BLaER1 (cell line): ENCODE results near the gene MST1.
A peak's percentile ranks its signal among the peaks of the same experiment; 100 is the strongest.

ENCODE experiments used
- H3K27ac ChIP-seq: shearing (Covaris generic); formaldehyde crosslinking; 2 replicates; pipeline ENCODE4 v1.8.1; 2022
- H3K27me3 ChIP-seq: shearing (Covaris generic); formaldehyde crosslinking; 2 replicates; pipeline ENCODE4 v1.8.1; 2022
- H3K36me3 ChIP-seq: shearing (Covaris generic); formaldehyde crosslinking; 2 replicates; pipeline ENCODE4 v1.8.1; 2022
- H3K4me1 ChIP-seq: shearing (Covaris generic); formaldehyde crosslinking; 2 replicates; pipeline ENCODE4 v1.8.1; 2022
- H3K4me2 ChIP-seq: shearing (Covaris generic); formaldehyde crosslinking; 2 replicates; pipeline ENCODE4 v1.8.1; 2022
- H3K4me3 ChIP-seq: shearing (Covaris generic); formaldehyde crosslinking; 2 replicates; pipeline ENCODE4 v1.8.1; 2022
- H3K9ac ChIP-seq: shearing (Covaris generic); formaldehyde crosslinking; 2 replicates; pipeline ENCODE4 v1.8.1; 2022
- H3K9me3 ChIP-seq: shearing (Covaris generic); formaldehyde crosslinking; 2 replicates; pipeline ENCODE4 v1.8.1; 2022
- H4K20me1 ChIP-seq: shearing (Covaris generic); formaldehyde crosslinking; 2 replicates; pipeline ENCODE4 v1.8.1; 2022
- Cebpa-rat ChIP-seq: shearing (Covaris generic); IDR thresholded peaks from 2 replicates; pipeline ENCODE4 v1.8.1; 2022

MST1 gene

GRCh38 chr3:49689046-49689907 is at the start of gene MST1, which contains the start of gene RNF123:
TSS of gene MST1 (minus strand) at chr3:49689474. CDS start at chr3:49688691, 783 bp downstream.
TSS of gene RNF123 (plus strand) at chr3:49689557. CDS start at chr3:49691166, 1,609 bp downstream.
- H3K36me3 ChIP-seq, result peaks cover 16% of the 10 kb centered on the region

GRCh38 chr3:49738067-49738713 is 48.9 kb upstream of the MST1 start:
- no peak overlapping the region for H3K4me2 ChIP-seq
- H3K4me3 ChIP-seq, result no peak overlapping the region
- H3K4me1 ChIP-seq, result no peaks in the 10 kb centered on the region
- H4K20me1 ChIP-seq, result peaks cover 60% of the 10 kb centered on the region; the same call in 1 of the 2 replicates
- H3K36me3 ChIP-seq, result peaks cover 95% of the 10 kb centered on the region
- no peaks in the 10 kb centered on the region for H3K27me3 ChIP-seq
- TF ChIP-seq Cebpa-rat, result no peak
- no peak overlapping the region for H3K27ac ChIP-seq
- H3K9me3 ChIP-seq, result no peaks in the 10 kb centered on the region
- H3K9ac ChIP-seq, result no peak overlapping the region

More at GRCh38 chr3:49689046-49689907, at the start of gene MST1, which contains the start of gene RNF123:
- Histone ChIP-seq H3K27ac (peak within 1 kb of the TSS; percentile 84), H3K4me2 (peak within 1 kb of the TSS; percentile 77), H3K27me3 (no peaks in the 10 kb centered on the region), H4K20me1 (peaks cover 15% of the 10 kb centered on the region), H3K9ac (peak within 1 kb of the TSS; percentile 96), H3K4me1 (peaks cover 24% of the 10 kb centered on the region), H3K9me3 (peaks cover 5% of the 10 kb centered on the region; the same call in 1 of the 2 replicates), H3K4me3 (peak within 1 kb of the TSS; percentile 96)
- no peak for TF ChIP-seq Cebpa-rat

GRCh38 chr3:49734752-49735151 is 45.5 kb upstream of the MST1 start:
- Histone ChIP-seq H4K20me1 (peaks cover 36% of the 10 kb centered on the region; the same call in 1 of the 2 replicates), H3K9ac (no peak overlapping the region), H3K4me1 (no peaks in the 10 kb centered on the region), H3K4me3 (no peak overlapping the region), H3K36me3 (peaks cover 98% of the 10 kb centered on the region), H3K9me3 (no peaks in the 10 kb centered on the region), H3K4me2 (no peak overlapping the region), H3K27me3 (no peaks in the 10 kb centered on the region), H3K27ac (no peak overlapping the region)
- TF ChIP-seq Cebpa-rat, result no peak

- TF ChIP-seq Cebpa-rat, result no peak
- Histone ChIP-seq H3K9ac (no peak overlapping the region), H3K4me2 (no peak overlapping the region), H3K9me3 (no peaks in the 10 kb centered on the region), H3K27me3 (no peaks in the 10 kb centered on the region), H3K4me3 (no peak overlapping the region), H4K20me1 (peaks cover 36% of the 10 kb centered on the region; the same call in 1 of the 2 replicates), H3K27ac (no peak overlapping the region), H3K4me1 (no peaks in the 10 kb centered on the region), H3K36me3 (peaks cover 99% of the 10 kb centered on the region)
These were observed 44.3 kb upstream of the MST1 start for GRCh38 chr3:49733551-49733950.

- peaks cover 33% of the 10 kb centered on the region; the same call in 1 of the 2 replicates for H4K20me1 ChIP-seq
- no peaks in the 10 kb centered on the region for H3K27me3 ChIP-seq
- no peak for TF ChIP-seq Cebpa-rat
- no peaks in the 10 kb centered on the region for H3K9me3 ChIP-seq
- peaks cover 99% of the 10 kb centered on the region for H3K36me3 ChIP-seq
- no peak overlapping the region for H3K4me3 ChIP-seq
- H3K9ac ChIP-seq, result no peak overlapping the region
- H3K27ac ChIP-seq, result no peak overlapping the region
- H3K4me1 ChIP-seq, result no peaks in the 10 kb centered on the region
- H3K4me2 ChIP-seq, result no peak overlapping the region
These were observed 43.3 kb upstream of the MST1 start for GRCh38 chr3:49732597-49732996.

- no peak overlapping the region for H3K4me2 ChIP-seq
- H3K9me3 ChIP-seq, result no peaks in the 10 kb centered on the region
- H4K20me1 ChIP-seq, result peaks cover 37% of the 10 kb centered on the region; the same call in 1 of the 2 replicates
- peaks cover 3% of the 10 kb centered on the region; the same call in 1 of the 2 replicates for H3K4me1 ChIP-seq
- no peak overlapping the region for H3K9ac ChIP-seq
- peaks cover 100% of the 10 kb centered on the region for H3K36me3 ChIP-seq
- no peak overlapping the region for H3K4me3 ChIP-seq
- H3K27me3 ChIP-seq, result no peaks in the 10 kb centered on the region
- H3K27ac ChIP-seq, result no peak overlapping the region
- TF ChIP-seq Cebpa-rat, result no peak
These were observed 40.8 kb upstream of the MST1 start for GRCh38 chr3:49729966-49730609.

- Histone ChIP-seq H3K9me3 (no peaks in the 10 kb centered on the region), H3K27me3 (no peaks in the 10 kb centered on the region), H3K4me2 (no peak overlapping the region), H3K9ac (no peak overlapping the region), H3K4me1 (peaks cover 14% of the 10 kb centered on the region), H4K20me1 (peaks cover 23% of the 10 kb centered on the region), H3K27ac (no peak overlapping the region), H3K4me3 (no peak overlapping the region), H3K36me3 (peaks cover 81% of the 10 kb centered on the region)
- TF ChIP-seq Cebpa-rat, result no peak
These were observed 38.7 kb upstream of the MST1 start for GRCh38 chr3:49727924-49728361.

GRCh38 chr3:49727154-49727923 is 38.1 kb upstream of the MST1 start:
- no peaks in the 10 kb centered on the region for H3K27me3 ChIP-seq
- 0 out of 2 replicates have a peak overlapping the region, but pooled peaks have one; percentile 10 for H3K9ac ChIP-seq
- H3K27ac ChIP-seq, result no peak overlapping the region
- H3K9me3 ChIP-seq, result no peaks in the 10 kb centered on the region
- H3K36me3 ChIP-seq, result peaks cover 81% of the 10 kb centered on the region
- no peak overlapping the region for H3K4me3 ChIP-seq
- no peak for TF ChIP-seq Cebpa-rat
- H3K4me1 ChIP-seq, result peaks cover 20% of the 10 kb centered on the region
- H4K20me1 ChIP-seq, result peaks cover 30% of the 10 kb centered on the region
- H3K4me2 ChIP-seq, result no peak overlapping the region
